ENCODE data around the gene ATP2B2. TPM values are rescaled to one million over a fixed set of nuclear protein-coding genes. Genes with fewer than 3 reads are reported as not detected.

Gene ATP2B2
- total RNA-seq, 1 experiment from 2014 or later, result not detected

GRCh38 chr3:10357592-10358308 is 147.6 kb downstream of the ATP2B2 start:
- ChIA-PET CTCF (no interaction called here), POLR2A (no interaction called here)
- Mint-ChIP-seq H3K27ac (ENCODE audit: unreplicated experiment) (no peak overlapping the region), H3K9me3 (ENCODE audit: unreplicated experiment) (no peaks in the 10 kb centered on the region), H3K36me3 (ENCODE audit: insufficient read depth, unreplicated experiment) (no peaks in the 10 kb centered on the region), H3K27me3 (ENCODE audit: insufficient read depth, unreplicated experiment) (peaks cover 15% of the 10 kb centered on the region), H3K4me3 (ENCODE audit: unreplicated experiment) (no peak overlapping the region), H3K4me1 (ENCODE audit: low read depth, unreplicated experiment) (no peaks in the 10 kb centered on the region)
- no peaks in the 10 kb centered on the region for H3K36me3 ChIP-seq (ENCODE audit: control insufficient read depth, insufficient read depth, low read length)
- H3K4me1 ChIP-seq, result no peaks in the 10 kb centered on the region
- H3K27me3 ChIP-seq (replicated peaks; ENCODE audit: control insufficient read depth, insufficient read depth, low read length), result no peaks in the 10 kb centered on the region; the same call in none of the 2 replicates
- no peak overlapping the region for H3K4me3 ChIP-seq (ENCODE audit: low read depth, low read length)
- BruUV-seq (replicated peaks), result no TSS peak
- TF ChIP-seq, protein P1, sequence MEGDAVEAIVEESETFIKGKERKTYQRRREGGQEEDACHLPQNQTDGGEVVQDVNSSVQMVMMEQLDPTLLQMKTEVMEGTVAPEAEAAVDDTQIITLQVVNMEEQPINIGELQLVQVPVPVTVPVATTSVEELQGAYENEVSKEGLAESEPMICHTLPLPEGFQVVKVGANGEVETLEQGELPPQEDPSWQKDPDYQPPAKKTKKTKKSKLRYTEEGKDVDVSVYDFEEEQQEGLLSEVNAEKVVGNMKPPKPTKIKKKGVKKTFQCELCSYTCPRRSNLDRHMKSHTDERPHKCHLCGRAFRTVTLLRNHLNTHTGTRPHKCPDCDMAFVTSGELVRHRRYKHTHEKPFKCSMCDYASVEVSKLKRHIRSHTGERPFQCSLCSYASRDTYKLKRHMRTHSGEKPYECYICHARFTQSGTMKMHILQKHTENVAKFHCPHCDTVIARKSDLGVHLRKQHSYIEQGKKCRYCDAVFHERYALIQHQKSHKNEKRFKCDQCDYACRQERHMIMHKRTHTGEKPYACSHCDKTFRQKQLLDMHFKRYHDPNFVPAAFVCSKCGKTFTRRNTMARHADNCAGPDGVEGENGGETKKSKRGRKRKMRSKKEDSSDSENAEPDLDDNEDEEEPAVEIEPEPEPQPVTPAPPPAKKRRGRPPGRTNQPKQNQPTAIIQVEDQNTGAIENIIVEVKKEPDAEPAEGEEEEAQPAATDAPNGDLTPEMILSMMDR (IDR thresholded peaks at IDR 0.05; ENCODE audit: insufficient read depth in 1 of 2, low read depth in 1 of 2, low read length in 1 of 2, severe bottlenecking in 1 of 2, unreplicated experiment in 1 of 2), result no peak
- H3K9me3 ChIP-seq, result peaks cover 3% of the 10 kb centered on the region; the same call in 1 of the 2 replicates
- no peak for DNase-seq
- intact Hi-C loops (cut with micrococcal nuclease; ENCODE audit: unreplicated experiment), result no loop called here

DNA sequence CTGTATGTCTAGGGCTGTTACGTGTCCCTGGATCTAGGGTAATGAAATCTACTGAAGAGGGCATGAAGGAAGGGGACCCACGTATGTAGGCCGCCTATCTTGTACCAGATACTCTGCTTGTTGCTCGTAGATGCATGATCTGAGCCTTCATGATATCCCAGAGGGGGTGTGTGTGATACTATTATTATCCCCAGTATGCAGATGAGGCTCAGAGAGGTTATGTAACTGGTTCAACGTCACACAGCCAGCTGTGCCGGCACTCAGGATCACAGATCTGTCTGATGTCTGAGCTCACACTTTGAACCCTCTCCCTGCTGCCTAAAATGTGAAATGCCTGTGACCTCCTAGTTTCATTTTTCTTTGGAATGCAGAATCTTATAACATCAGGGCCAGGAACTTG is 148.3 kb downstream of the ATP2B2 start:
- H3K9me3 ChIP-seq, result peaks cover 3% of the 10 kb centered on the region; the same call in 1 of the 2 replicates
- Mint-ChIP-seq H3K27me3 (ENCODE audit: insufficient read depth, unreplicated experiment) (peaks cover 15% of the 10 kb centered on the region), H3K4me3 (ENCODE audit: unreplicated experiment) (no peak overlapping the region), H3K36me3 (ENCODE audit: insufficient read depth, unreplicated experiment) (no peaks in the 10 kb centered on the region), H3K27ac (ENCODE audit: unreplicated experiment) (no peak overlapping the region), H3K4me1 (ENCODE audit: low read depth, unreplicated experiment) (no peaks in the 10 kb centered on the region), H3K9me3 (ENCODE audit: unreplicated experiment) (no peaks in the 10 kb centered on the region)
- intact Hi-C loops (cut with micrococcal nuclease; ENCODE audit: unreplicated experiment), result no loop called here
- TF ChIP-seq, protein P1 (IDR thresholded peaks at IDR 0.05; ENCODE audit: insufficient read depth in 1 of 2, low read depth in 1 of 2, low read length in 1 of 2, severe bottlenecking in 1 of 2, unreplicated experiment in 1 of 2), result no peak
- H3K4me3 ChIP-seq (ENCODE audit: low read depth, low read length), result no peak overlapping the region
- BruUV-seq (replicated peaks), result no TSS peak
- ChIA-PET POLR2A (no interaction called here), CTCF (no interaction called here)
- H3K36me3 ChIP-seq (ENCODE audit: control insufficient read depth, insufficient read depth, low read length), result no peaks in the 10 kb centered on the region
- H3K4me1 ChIP-seq, result no peaks in the 10 kb centered on the region
- H3K27me3 ChIP-seq (replicated peaks; ENCODE audit: control insufficient read depth, insufficient read depth, low read length), result no peaks in the 10 kb centered on the region; the same call in none of the 2 replicates
- no peak for DNase-seq

GRCh38 chr3:10356461-10356981 is 148.9 kb downstream of the ATP2B2 start:
- Mint-ChIP-seq H3K4me1 (ENCODE audit: low read depth, unreplicated experiment) (no peaks in the 10 kb centered on the region), H3K36me3 (ENCODE audit: insufficient read depth, unreplicated experiment) (no peaks in the 10 kb centered on the region), H3K27me3 (ENCODE audit: insufficient read depth, unreplicated experiment) (peaks cover 12% of the 10 kb centered on the region), H3K4me3 (ENCODE audit: unreplicated experiment) (no peak overlapping the region), H3K27ac (ENCODE audit: unreplicated experiment) (no peak overlapping the region), H3K9me3 (ENCODE audit: unreplicated experiment) (no peaks in the 10 kb centered on the region)
- Histone ChIP-seq H3K9me3 (peaks cover 3% of the 10 kb centered on the region; the same call in 1 of the 2 replicates), H3K36me3 (ENCODE audit: control insufficient read depth, insufficient read depth, low read length) (no peaks in the 10 kb centered on the region), H3K27me3 (replicated peaks; ENCODE audit: control insufficient read depth, insufficient read depth, low read length) (no peaks in the 10 kb centered on the region; the same call in none of the 2 replicates), H3K4me3 (ENCODE audit: low read depth, low read length) (no peak overlapping the region), H3K4me1 (no peaks in the 10 kb centered on the region)
- BruUV-seq (replicated peaks), result no TSS peak
- POLR2A ChIA-PET, result no interaction called here
- DNase-seq, result no peak
- intact Hi-C loops (cut with micrococcal nuclease; ENCODE audit: unreplicated experiment), result no loop called here
- CTCF ChIA-PET, result no interaction called here
- TF ChIP-seq, protein P1 (IDR thresholded peaks at IDR 0.05; ENCODE audit: insufficient read depth in 1 of 2, low read depth in 1 of 2, low read length in 1 of 2, severe bottlenecking in 1 of 2, unreplicated experiment in 1 of 2), result no peak
